OCI-LY1 (cell line): Measurements from ENCODE around the gene CDK13.

Experiments used
- H2AFZ ChIP-seq: fragments of 200-600 bp; sonication (generic), shearing (Covaris generic); 2 replicates; pipeline ENCODE4 v1.6.0; 2014; ENCODE audit warnings: antibody characterized with exemption, mild to moderate bottlenecking, low read length
- H3F3A ChIP-seq: fragments of 200-600 bp; sonication (generic), shearing (Covaris generic); 2 replicates; pipeline ENCODE4 v1.6.0; 2014; ENCODE audit warnings: mild to moderate bottlenecking, antibody characterized with exemption, low read length, moderate library complexity; ENCODE audit not compliant: insufficient read depth
- H3K27ac ChIP-seq: fragments of 200-600 bp; sonication (generic); 2 replicates; pipeline ENCODE4 v1.5.1; 2014; ENCODE audit warnings: low read length, mixed run types, mild to moderate bottlenecking, low read depth; ENCODE audit not compliant: poor library complexity, severe bottlenecking
- H3K27me3 ChIP-seq: fragments of 200-600 bp; sonication (generic); 2 replicates; pipeline ENCODE4 v1.6.0; 2014; ENCODE audit warnings: antibody characterized with exemption, mild to moderate bottlenecking, low read length, moderate library complexity; ENCODE audit not compliant: insufficient read depth
- H3K36me3 ChIP-seq: fragments of 200-600 bp; sonication (generic); 2 replicates; pipeline ENCODE4 v1.6.1; 2014; ENCODE audit warnings: mild to moderate bottlenecking, antibody characterized with exemption, low read length, moderate library complexity, mixed read lengths; ENCODE audit not compliant: insufficient read depth
- H3K4me1 ChIP-seq: fragments of 200-600 bp; sonication (generic); 2 replicates; pipeline ENCODE4 v1.5.1; 2014; ENCODE audit warnings: mild to moderate bottlenecking, low read length, moderate library complexity; ENCODE audit not compliant: insufficient read depth, severe bottlenecking
- H3K4me2 ChIP-seq: fragments of 200-600 bp; sonication (generic), shearing (Covaris generic); 2 replicates; pipeline ENCODE4 v1.6.1; 2014; ENCODE audit warnings: low read length
- H3K4me3 ChIP-seq: fragments of 200-600 bp; sonication (generic); 2 replicates; pipeline ENCODE4 v1.5.1; 2014; ENCODE audit warnings: low read length, low read depth, mild to moderate bottlenecking, mixed read lengths; ENCODE audit not compliant: poor library complexity, severe bottlenecking
- H3K79me2 ChIP-seq: fragments of 200-600 bp; shearing (Covaris generic); 2 replicates; pipeline ENCODE4 v1.6.1; 2016; ENCODE audit warnings: mixed run types, low read length, mixed read lengths; ENCODE audit not compliant: insufficient read depth
- H3K9ac ChIP-seq: fragments of 200-600 bp; sonication (generic), shearing (Covaris generic); 2 replicates; pipeline ENCODE4 v1.6.1; 2014; ENCODE audit warnings: mild to moderate bottlenecking, low read length, mixed read lengths
- H3K9me2 ChIP-seq: fragments of 200-600 bp; sonication (generic), shearing (Covaris generic); 2 replicates; pipeline ENCODE4 v1.6.1; 2014; ENCODE audit warnings: low read depth, mild to moderate bottlenecking, low read length, mixed read lengths
- H3K9me3 ChIP-seq: fragments of 200-600 bp; shearing (Covaris generic); 2 replicates; pipeline ENCODE4 v1.6.1; 2014; ENCODE audit warnings: low read length, mixed read lengths
- H4K20me1 ChIP-seq: fragments of 200-600 bp; sonication (generic), shearing (Covaris generic); 2 replicates; pipeline ENCODE4 v1.6.0; 2016; ENCODE audit warnings: mild to moderate bottlenecking, low read length; ENCODE audit not compliant: insufficient read depth
- CTCF ChIP-seq: fragments of 200-600 bp; sonication (generic), shearing (Covaris generic); IDR thresholded peaks from 2 replicates; pipeline ENCODE4 v1.5.1; 2017; ENCODE audit warnings: mild to moderate bottlenecking, antibody characterized with exemption, low read length, moderate library complexity, mixed read lengths
- EZH2 ChIP-seq: fragments of 200-600 bp; sonication (generic), shearing (Covaris generic); IDR thresholded peaks from 2 replicates; pipeline ENCODE4 v1.8.0; 2017; ENCODE audit warnings: borderline replicate concordance, mixed run types, mild to moderate bottlenecking, antibody characterized with exemption, low read length, moderate library complexity, mixed read lengths

CDK13 gene

GRCh38 chr7:40095230-40095629, 145.2 kb downstream of the CDK13 start:
- Histone ChIP-seq H3K79me2 (no peaks in the 10 kb centered on the region), H3K4me3 (no peak overlapping the region)

GRCh38 chr7:40095695-40096327, 145.8 kb downstream of the CDK13 start:
- Histone ChIP-seq H3K36me3 (peaks cover 54% of the 10 kb centered on the region), H4K20me1 (no peaks in the 10 kb centered on the region), H3K4me1 (no peaks in the 10 kb centered on the region), H3K4me3 (no peak overlapping the region), H3K27me3 (no peaks in the 10 kb centered on the region), H3K4me2 (no peak overlapping the region), H3K9ac (no peak overlapping the region), H3K79me2 (no peaks in the 10 kb centered on the region), H3K27ac (no peak overlapping the region), H3F3A (no peaks in the 10 kb centered on the region), H2AFZ (no peak overlapping the region), H3K9me2 (no peaks in the 10 kb centered on the region), H3K9me3 (no peaks in the 10 kb centered on the region)
- TF ChIP-seq CTCF (no peak), EZH2 (no peak)

More at GRCh38 chr7:40095230-40095629, 145.2 kb downstream of the CDK13 start:
- Histone ChIP-seq H3K9me3 (no peaks in the 10 kb centered on the region), H4K20me1 (no peaks in the 10 kb centered on the region), H3K4me2 (no peak overlapping the region), H3K9ac (no peak overlapping the region), H3K27ac (no peak overlapping the region), H3F3A (no peaks in the 10 kb centered on the region), H3K36me3 (peaks cover 59% of the 10 kb centered on the region), H3K4me1 (no peaks in the 10 kb centered on the region), H3K9me2 (no peaks in the 10 kb centered on the region), H3K27me3 (no peaks in the 10 kb centered on the region), H2AFZ (no peak overlapping the region)
- TF ChIP-seq EZH2 (no peak), CTCF (no peak)

GRCh38 chr7:40097728-40098127, 147.7 kb downstream of the CDK13 start:
- no peaks in the 10 kb centered on the region for H3K9me3 ChIP-seq
- H2AFZ ChIP-seq: no peak overlapping the region
- TF ChIP-seq EZH2: no peak
- TF ChIP-seq CTCF: no peak
- no peak overlapping the region for H3K4me2 ChIP-seq
- no peaks in the 10 kb centered on the region for H3K9me2 ChIP-seq
- H3K79me2 ChIP-seq: no peaks in the 10 kb centered on the region
- H3K9ac ChIP-seq: no peak overlapping the region
- H3K36me3 ChIP-seq: peaks cover 39% of the 10 kb centered on the region
- H3K4me3 ChIP-seq: no peak overlapping the region
- H3F3A ChIP-seq: no peaks in the 10 kb centered on the region
- no peak overlapping the region for H3K27ac ChIP-seq
- no peaks in the 10 kb centered on the region for H4K20me1 ChIP-seq
- no peaks in the 10 kb centered on the region for H3K27me3 ChIP-seq
- H3K4me1 ChIP-seq: no peaks in the 10 kb centered on the region
